HG03469 (cell line): Measurements from ENCODE around the gene PPP1R12C.
A peak's percentile ranks its signal among the peaks of the same experiment; 100 is the strongest.
"Not testable (repeated sequence)": the region's sequence is repeated elsewhere in the genome, so short reads cannot be mapped to it uniquely, and the experiment has no call there.

Experiments
- ATAC-seq: cut with Tn5 transposase; IDR thresholded peaks from one replicate; pipeline ENCODE4 v1.9.1; 2021; ENCODE audit warnings: mild to moderate bottlenecking, moderate library complexity, moderate number of reproducible peaks; ENCODE audit not compliant: unreplicated experiment

Gene PPP1R12C

DNA sequence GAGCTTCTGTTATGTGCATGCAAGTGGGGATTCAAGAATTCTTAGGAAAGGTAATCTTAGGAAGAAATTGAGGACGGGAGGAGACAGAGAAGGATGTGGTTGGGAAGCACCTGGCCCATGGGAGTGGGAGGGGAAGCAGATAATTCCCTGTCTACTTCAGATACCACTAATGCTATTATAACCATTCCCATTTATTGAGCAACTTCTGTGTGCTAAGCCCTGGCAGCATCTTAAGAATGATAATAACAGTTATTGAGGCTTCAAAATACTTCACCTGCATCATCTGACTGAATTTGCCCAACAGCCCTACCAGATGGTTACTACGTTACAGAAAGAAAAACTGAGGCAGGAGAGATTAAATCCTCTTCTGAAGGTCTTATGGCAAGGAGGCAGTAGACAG, 40.3 kb downstream of the PPP1R12C start:
- ATAC-seq = no peak

DNA sequence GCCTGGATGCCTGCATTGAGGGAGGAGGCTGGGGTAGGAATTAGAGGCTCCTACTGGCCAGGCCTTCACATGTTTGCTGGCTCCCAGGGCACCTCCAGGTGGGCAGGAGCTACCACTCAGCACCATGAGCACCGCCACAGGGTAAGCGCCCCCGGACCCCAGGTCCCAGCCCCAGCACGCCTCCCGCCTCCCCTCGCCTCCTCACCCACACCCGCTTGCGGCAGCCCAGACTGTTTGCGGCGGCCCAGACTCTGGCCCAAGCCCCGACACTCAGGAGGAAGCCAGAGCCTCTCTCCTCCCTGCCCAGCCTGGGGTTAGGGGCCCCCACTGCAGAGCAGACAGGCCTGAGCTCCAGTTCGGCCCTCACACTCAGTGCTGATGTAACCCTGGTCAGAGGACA, 41.1 kb downstream of the PPP1R12C start:
- ATAC-seq = no peak

DNA sequence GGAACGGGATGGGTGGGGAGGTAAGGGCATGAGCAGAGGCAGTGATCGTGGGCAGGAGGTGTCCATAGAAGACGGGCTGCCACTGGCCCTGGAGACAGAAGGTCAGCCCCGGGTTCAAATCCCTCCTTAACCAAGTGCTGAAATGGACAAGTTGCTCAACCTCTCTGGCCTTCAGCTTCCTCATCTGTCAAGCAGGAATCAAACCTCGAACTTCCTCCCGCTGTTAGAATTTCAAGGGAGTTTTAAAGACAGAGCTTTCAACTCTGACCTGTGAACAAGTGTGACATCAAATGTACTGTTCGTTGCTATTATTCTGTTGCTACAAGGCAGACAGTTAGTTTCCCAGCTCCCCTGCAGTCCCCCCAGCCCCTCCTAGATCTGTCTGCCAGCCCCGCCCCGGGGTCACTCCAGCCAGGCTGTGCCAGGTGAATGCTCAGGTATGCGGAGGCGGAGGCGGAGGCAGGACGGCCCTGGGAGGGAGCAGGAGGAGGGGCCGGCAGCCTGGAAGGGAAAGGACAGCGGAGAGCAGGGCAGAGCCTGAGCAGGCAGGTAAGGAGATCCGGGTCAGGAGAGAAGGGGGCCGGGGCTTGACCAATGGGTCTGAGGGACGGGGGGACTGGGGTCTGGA, 42.0 kb downstream of the PPP1R12C start, which contains the start of gene EPS8L1:
TSS of gene EPS8L1 (plus strand) at position 499 of the 628 bp plus-strand sequence. CDS start 576 bp downstream, outside the sequence.
- ATAC-seq = no peak

DNA sequence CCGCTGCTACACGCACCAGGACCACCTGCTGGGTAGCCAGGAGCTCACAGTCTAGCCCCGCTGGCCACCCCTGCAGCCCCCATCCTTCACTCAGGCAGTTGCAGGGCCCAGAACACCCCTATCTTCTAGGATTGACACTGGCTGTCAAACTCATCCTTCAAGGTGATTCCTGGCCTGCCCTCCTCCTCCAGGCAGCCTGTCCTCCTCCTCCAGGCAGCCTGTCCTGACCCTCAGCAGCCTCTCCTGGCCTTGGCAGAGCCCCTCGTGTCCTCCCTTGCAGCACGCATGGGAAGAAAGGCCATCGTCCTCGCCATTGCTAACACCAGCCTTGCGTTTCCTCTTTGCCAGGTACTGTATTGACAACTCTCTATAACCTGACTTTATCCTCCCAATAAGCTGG, 45.5 kb downstream of the PPP1R12C start:
- no peak for ATAC-seq

DNA sequence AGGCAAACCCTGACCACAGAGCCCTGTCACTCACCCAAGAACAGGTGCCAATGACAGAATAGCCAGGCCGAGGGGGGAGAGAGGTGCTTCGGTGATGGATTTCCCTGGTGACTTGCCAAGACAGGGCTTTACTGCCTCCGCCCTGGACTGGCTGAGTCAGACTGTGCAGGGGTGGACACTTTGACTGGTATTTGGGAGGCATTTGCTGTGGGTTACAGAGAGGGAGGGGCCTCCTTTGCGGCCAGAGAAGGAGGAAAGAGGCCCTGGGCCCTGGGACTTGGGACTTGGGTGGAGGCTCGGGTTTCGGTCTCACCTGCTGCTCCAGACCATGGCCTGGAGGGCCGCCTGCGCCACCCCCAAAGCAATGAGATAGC, 46.3 kb downstream of the PPP1R12C start:
- no peak for ATAC-seq

DNA sequence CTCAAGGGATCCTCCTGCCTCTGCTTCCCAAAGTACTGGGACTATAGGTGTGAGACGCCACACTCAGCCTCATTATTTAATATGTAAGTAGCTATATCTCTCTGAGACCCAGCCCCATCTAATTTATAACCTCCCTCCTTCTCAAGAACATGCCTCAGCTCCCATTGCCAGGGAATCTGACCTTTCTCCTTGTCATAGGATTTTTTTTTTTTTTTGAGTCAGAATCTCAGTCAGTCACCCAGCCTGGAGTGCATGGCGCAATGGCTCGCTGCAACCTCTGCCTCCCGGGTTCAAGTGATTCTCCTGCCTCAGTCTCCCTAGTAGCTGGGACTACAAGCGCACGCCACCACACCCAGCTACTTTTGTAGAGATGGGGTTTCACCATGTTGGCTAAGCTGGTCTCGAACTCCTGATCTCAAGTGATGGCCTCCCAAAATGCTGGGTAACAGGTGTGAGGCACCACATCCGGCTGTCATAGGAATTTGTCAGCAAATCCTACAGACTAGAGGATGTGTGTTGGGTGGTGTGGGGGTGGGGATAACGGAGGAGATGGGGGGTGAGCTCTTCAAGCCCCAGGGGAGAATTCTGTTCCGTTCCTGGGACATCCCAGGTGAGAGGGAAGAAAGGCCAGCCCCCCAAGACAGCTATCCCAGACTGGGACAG, 46.8 kb downstream of the PPP1R12C start:
- ATAC-seq = no peak

DNA sequence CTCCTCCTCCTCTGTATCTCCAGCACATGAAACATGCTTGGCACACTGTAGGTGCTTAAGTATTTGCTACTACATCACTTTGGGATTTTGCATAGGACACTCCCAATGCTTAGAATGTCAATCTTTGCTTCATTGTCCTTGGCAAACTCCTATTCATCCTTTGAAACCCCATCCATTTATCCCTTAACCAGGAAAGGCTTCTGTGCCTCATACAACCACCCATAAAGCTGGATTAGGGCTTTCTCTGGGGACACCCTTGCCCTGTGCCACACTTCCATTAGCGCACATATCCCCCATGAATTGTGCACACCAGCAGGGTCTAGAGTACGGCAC, 47.6 kb downstream of the PPP1R12C start:
- ATAC-seq = no peak

DNA sequence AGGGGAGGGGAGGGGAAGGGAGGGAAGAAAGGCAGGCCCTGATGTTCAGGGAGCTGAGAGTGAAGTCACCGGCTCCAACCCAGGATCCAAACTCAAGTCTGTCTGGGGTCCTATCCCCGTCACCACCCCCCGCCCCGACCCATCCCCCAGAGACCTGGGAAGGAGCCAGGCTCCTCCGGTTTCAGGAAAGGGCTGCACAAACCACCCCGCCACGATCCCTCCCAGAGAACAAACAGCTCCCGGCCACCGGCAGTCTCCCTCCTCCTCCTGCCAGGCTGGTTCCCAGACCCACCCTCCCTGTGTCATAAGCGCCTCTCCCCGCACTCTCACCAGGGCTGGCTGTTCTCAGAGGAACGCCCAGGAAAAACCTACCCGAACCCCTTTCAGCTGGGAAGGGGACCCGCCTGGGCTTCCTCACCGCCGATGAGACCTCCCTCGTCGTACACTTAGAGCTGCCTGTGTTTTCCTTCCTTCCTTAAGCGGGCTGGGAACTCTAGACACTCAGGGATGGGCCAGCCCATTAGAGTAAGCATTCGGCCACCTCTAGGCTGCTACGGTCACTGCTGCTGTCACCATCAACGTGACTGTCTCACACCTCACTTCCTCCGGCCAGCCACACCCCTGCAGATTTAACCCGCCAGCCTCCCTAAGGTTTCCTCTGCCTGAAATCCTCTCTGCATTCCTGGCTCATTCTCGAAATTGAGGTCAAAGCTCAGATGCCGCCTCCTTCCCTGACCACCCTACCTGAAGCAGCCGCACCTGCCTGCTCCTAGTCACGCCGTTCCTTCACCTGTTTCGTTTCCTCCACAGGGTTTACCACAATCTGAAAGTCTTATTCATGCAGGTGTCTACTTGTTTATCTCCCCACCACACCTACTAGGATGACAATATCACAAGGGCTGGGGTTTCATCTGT, 48.2 kb downstream of the PPP1R12C start:
- no peak for ATAC-seq

DNA sequence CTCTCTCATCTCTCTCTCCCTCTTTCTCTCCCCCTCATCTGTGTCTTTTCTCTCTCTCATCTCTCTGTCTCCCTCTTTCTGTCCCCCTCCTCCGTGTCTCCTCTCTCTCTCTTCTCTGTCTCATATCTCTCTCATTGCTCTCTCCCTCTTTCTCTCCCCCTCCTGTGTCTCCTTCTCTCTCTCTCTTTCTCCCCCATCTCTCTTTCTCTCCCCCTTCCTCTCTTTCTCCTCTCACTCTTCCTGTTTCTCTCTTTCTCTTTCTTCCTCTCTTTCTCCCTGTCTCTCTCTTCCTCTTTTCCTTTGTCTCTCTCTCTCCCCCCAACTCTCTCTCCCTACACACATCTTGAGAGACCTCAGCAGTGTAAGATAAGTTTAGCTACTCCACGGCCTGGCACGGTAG, 49.6 kb downstream of the PPP1R12C start:
- ATAC-seq = no peak

DNA sequence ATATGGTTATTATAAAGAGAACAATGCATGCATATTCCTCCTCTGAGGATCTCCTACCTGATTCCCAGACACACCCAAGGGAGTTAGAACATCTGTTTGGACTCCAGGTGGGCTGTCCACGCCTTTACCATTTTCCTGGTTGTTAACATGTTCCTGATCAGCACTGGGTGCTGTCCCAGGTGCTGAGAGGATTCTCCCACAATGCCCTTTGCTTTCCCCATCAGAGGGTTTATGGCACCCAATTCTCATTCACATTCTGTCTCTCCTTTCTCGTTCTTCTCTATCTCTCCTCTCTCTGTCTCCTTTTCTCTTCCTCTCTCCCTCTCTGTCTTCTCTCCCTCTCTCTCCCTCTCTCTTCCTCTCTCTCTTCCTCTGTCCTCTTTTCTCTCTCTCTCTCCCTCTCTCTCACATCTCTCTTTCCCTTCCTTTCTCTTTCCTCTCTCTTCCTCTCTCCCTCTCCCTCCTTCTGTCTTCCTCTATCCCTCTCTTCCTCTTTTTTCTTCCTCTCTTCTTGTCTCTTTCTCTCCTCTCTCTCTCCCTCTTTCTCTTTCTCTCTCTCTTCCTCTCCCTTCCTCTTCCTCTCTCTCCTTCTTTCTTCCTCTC, 51.2 kb downstream of the PPP1R12C start:
- no peak for ATAC-seq

DNA sequence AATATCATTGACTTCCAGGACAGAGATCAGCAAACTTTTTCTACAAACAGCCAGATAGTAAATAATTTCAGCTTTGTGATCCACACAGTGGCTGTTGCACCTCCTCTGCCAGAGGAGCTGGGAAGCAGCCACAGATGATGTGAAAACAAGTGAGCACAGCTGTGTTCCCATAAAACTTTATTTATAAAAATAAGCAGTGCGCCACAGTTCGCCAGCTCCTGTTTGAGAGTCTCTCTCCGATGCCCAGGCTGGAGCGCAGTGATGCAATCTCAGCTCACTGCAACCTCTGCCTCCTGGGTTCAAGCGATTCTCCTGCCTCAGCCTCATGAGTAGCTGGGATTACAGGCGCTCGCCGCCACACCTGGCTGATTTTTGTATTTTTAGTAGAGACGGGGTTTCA, 51.9 kb downstream of the PPP1R12C start:
- not testable (repeated sequence) for ATAC-seq

DNA sequence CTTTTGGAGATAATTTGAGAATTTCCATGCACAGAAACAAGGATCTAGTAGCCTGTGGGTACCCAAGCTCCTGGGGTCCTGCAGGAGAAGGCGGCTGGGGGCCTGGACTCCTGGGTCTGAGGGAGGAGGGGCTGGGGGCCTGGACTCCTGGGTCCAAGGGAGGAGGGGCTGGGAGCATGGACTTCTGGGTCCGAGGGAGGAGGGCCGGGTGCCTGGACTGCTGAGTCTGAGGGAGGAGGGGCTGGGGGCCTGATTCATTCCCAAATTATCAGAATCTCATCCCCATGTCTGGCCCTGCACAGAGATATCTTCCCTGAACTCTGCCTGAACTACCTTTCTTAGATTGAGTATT, 54.0 kb downstream of the PPP1R12C start:
- ATAC-seq = no peak

DNA sequence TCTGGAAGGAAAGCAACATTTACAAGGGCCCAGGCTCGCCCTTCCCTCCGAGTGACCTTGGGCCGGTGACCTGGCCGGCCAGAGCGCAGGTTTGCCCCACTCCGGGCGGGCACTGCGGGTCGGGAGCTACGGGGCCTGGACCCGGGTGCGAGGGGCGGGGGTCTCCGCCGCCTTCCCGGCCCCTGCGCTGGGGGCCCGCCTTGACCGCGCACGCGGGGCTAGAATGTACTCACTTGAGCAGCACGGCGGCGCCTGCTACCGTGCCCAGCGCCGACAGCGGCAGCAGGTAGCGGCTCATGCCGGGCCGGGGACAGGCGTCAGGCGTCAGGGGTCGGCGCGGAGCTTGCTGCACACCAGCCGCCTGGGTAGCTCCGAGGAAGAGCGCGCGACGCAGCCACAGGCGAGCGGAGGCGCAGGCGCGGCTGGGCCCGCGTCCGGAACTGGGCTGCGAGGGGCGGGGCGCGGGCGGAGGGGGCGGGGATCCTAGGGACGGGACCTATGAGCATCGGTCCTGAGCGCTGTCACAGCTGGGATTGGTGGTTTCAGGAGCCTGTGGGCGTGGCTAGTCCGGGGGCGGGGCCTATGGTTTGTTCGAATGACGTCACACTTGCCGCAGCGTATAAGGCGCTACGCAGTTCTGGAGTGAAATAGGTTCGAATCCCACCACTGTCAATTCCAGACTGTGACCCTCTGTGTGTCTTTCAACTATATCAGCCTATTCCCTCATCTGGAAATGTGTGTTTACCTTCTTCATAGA, 54.5 kb downstream of the PPP1R12C start, which contains the start of gene RDH13:
TSS of gene RDH13 (minus strand) at position 414 of the 757 bp plus-strand sequence. CDS start at position 298, 116 bp downstream.
- peak; percentile 70 for ATAC-seq

DNA sequence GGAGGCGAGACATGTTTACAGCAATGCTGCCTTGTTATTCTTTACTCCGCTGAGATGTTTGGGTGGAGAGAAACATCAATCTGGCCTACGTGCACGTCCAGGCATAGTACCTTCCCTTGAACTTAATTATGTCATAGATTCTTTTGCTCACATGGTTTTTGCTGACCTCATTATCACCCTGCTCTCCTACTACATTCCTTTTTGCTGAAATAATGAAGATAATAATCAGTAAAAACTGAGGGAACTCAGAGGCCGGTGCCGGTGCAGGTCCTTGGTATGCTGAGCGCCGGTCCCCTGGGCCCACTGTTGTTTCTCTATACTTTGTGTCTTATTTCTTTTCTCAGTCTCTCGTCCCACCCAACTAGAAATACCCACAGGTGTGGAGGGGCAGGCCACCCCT, 57.1 kb downstream of the PPP1R12C start:
- not testable (repeated sequence) for ATAC-seq

DNA sequence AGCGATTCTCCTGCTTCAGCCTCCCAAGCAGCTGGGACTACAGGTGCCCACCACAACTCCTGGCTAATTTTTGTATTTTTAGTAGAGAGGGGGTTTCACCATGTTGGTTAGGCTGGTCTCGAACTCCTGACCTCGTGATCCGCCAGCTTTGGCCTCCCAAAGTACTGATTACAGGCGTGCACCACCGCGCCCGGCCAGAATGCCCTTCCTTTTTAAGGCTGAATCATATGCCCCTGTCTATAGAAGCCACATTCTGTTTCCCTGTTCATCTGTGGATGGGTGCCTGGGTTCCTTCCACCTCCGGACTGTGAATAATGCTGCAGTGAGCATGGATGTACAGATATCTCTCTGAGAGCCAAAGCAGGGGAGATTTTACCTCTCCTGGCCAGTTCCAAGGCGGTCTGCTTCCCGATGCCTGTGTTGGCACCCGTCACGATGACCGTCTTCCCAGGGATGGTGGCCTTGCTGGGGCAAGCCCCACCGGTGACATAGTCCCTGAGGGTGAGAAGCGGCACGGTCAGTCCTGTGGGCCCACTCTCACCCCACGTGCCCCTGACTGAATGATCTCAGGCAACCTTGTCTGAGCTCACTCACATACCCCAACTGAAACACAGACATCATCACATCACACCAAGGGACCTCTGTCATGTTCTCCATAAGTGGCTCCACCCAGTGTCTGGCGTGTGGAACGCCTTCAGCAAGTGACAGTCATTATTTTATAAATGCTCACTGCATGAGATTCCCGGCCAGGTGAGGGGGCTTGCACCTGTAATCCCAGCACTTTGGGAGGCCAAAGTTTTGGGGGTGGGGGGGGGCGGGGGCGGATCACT, 58.4 kb downstream of the PPP1R12C start:
- no peak for ATAC-seq

DNA sequence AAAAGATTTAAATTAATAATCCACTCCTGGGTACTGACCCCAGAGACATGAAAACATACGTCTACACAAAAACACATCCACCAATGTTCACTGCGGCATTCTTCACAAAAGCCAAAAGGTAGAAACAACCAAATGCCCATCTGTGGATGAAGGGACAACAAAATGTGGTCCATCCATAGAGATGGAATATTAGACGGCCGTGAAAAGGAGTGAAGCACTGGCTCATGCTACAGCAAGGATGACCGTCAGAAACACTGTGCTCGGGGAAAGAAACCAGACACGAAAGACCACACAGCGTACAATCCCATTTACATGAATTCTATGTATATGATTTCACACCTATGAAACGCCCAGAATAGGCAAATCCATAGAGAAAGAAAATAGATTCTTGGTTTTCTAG, 60.6 kb downstream of the PPP1R12C start:
- ATAC-seq = no peak

DNA sequence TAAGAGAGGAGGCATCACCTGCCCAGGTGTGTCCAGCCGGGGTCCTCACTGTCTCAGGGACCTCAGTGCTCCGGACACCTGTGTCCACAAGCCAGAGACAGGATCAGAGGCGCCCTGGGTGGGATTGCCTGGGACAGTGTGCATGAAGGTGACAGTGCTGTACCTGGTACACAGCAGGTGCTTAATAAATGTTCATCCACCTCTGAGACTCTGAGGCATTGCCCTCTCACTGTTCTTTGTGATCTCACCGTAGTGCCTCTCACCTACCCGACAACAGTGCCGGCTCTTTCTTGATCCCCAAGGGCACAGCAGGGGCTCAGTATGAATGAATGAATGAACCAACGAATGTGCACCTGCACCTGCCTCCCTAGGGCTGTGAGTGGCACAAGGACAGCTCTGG, 63.7 kb downstream of the PPP1R12C start:
- ATAC-seq = no peak

DNA sequence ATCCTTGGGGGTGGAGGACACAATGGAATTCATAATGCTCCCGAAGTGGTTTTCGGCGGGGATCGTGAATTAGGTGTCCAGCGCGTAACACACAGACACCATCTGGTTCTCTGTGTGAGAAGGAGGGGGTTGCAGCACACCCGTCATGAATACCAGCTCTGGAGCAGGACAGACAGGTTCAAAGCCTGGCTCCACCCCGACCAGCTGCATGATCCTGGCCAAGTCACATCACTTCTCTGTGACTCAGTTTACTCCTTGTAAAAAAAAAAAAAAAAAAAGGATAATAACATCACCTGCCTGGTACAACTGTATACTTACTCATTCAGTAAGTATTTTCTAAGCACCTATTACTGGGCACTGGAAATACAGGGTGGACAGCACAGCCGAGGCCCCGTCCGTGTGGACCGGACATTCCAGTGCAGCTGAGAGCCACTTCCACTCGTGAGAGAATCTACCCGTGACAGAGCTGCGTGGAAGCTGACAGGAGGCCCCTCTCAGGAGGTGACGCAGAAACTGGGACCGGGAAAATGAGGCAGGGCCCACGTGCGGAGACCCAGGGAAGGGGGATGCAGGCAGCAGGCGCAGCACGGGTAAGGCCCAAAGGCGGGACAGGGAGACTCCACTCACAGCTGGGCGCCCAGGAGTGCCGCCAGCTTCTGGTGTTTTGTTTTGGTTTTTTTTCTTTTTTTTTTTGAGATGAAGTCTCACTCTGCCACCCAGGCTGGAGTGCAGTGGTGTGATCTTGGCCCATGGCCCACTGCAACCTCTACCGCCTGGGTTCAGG, 66.5 kb downstream of the PPP1R12C start:
- no peak for ATAC-seq

DNA sequence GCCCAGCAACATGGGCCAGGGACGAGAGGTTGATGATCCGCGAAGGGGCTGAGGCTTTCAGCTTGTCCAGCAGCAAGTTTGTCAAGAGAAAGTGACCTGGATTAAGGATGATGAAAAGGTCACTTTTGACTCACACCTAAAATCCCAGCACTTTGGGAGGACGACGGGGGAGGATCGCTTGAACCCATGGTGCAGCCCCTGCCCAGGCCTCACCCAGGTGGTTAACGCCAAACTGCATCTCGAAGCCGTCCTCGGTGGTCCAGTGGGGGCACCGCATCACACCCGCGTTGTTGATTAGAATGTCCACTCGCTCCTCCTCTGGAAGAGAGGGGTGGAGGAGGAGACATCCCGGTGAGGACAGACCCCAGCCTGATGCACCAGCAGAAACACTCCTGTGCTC, 69.0 kb downstream of the PPP1R12C start:
- no peak for ATAC-seq
